ENCODE data around the gene IFRD2.

DNA sequence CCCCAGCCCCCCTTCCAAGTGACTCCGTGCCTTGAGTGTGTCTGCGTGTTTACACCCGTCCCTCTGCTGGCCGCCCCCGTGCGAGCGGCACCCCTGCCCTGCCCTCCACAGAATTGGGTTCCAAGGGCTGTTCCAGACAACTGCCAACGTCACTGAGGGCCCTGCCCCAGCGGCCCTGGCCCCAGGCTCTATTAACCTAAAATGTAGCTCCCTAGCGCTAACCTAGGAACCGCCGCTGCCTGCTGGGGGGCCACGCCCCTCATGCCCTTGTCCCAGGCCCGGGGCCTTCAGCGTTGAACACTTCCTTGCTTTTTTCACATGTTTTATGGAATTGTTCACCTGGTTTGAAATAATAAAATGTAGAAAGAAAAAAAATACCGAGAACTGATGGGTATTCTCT lies 33.2 kb downstream of the IFRD2 start:
- TF ChIP-seq, protein P1, sequence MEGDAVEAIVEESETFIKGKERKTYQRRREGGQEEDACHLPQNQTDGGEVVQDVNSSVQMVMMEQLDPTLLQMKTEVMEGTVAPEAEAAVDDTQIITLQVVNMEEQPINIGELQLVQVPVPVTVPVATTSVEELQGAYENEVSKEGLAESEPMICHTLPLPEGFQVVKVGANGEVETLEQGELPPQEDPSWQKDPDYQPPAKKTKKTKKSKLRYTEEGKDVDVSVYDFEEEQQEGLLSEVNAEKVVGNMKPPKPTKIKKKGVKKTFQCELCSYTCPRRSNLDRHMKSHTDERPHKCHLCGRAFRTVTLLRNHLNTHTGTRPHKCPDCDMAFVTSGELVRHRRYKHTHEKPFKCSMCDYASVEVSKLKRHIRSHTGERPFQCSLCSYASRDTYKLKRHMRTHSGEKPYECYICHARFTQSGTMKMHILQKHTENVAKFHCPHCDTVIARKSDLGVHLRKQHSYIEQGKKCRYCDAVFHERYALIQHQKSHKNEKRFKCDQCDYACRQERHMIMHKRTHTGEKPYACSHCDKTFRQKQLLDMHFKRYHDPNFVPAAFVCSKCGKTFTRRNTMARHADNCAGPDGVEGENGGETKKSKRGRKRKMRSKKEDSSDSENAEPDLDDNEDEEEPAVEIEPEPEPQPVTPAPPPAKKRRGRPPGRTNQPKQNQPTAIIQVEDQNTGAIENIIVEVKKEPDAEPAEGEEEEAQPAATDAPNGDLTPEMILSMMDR (conservative IDR thresholded peaks at IDR 0.05 in 1 of 2, IDR thresholded peaks at IDR 0.05 in 1 of 2; ENCODE audit: extremely low read depth in 1 of 2, insufficient read depth in 1 of 2, low read depth in 1 of 2, low read length in 2 of 2) = no peak
- no peak for TF ChIP-seq EZH2 (IDR thresholded peaks at IDR 0.05; ENCODE audit: borderline replicate concordance, low read length)
